K562 (cell line): Measurements from ENCODE around the gene PSMA6. TPM values are rescaled to one million over a fixed set of nuclear protein-coding genes. Genes with fewer than 3 reads are reported as not detected.
A peak's percentile ranks its signal among the peaks of the same experiment; 100 is the strongest.

Source experiments
- CCAR2 ChIP-seq: fragments of 200-400 bp; formaldehyde crosslinking; IDR thresholded peaks from 2 replicates; pipeline ENCODE4 v1.6.1; 2017; ENCODE audit warnings: mild to moderate bottlenecking, low read depth, low read length
- HDAC8 ChIP-seq: fragments of 450-650 bp; IDR thresholded peaks from 2 replicates; pipeline ENCODE4 v1.6.1; 2016; ENCODE audit warnings: mild to moderate bottlenecking, missing genetic modification characterization, moderate library complexity, missing compliant biosample characterization
- HINFP ChIP-seq: fragments of 450-650 bp; conservative IDR thresholded peaks from 2 replicates; pipeline ENCODE4 v1.6.1; 2016; ENCODE audit warnings: missing genetic modification characterization, low read depth, mild to moderate bottlenecking, control low read depth, missing compliant biosample characterization
- MAZ ChIP-seq, 2 experiments: fragments of 450-650 bp in 1 of 2; sonication (generic) in 1 of 2; formaldehyde crosslinking; IDR thresholded peaks in 1 of 2; conservative IDR thresholded peaks in 1 of 2; 2 replicates each; pipeline versions ENCODE4 v1.4.0 to v1.5.0; 2020; ENCODE audit warnings: mild to moderate bottlenecking in 1 of 2, missing genetic modification reagents in 1 of 2
- NFYB ChIP-seq: IDR thresholded peaks from 2 replicates; pipeline ENCODE4 v1.6.1; 2011; ENCODE audit warnings: mild to moderate bottlenecking, moderate library complexity; ENCODE audit not compliant: insufficient read length; ENCODE audit errors: extremely low read depth
- NR2C1 ChIP-seq, 2 experiments: fragments of 450-650 bp; IDR thresholded peaks; 2 replicates each; pipeline ENCODE4 v1.6.1; 2017; ENCODE audit warnings: mild to moderate bottlenecking in 2 of 2, antibody characterized with exemption in 1 of 2, inconsistent platforms in 1 of 2, missing compliant biosample characterization in 1 of 2, missing genetic modification characterization in 1 of 2
- TEAD2 ChIP-seq: fragments of 450-650 bp; IDR thresholded peaks from 2 replicates; pipeline ENCODE4 v1.6.1; 2016; ENCODE audit warnings: missing genetic modification characterization, control low read depth, missing compliant biosample characterization
- ZBTB9 ChIP-seq: fragments of 450-650 bp; formaldehyde crosslinking; IDR thresholded peaks from 2 replicates; pipeline ENCODE4 v1.4.0; 2020; ENCODE audit warnings: mild to moderate bottlenecking, moderate library complexity
- ZNF121 ChIP-seq: sonication (generic); formaldehyde crosslinking; conservative IDR thresholded peaks from 2 replicates; pipeline ENCODE4 v1.8.0; 2022; ENCODE audit warnings: missing genetic modification reagents
- ZNF23 ChIP-seq: fragments of 250-450 bp; sonication (Bioruptor Pico); IDR thresholded peaks from 2 replicates; pipeline ENCODE4 v1.4.0; 2020; ENCODE audit warnings: mild to moderate bottlenecking
- ZNF41 ChIP-seq: fragments of 250-450 bp; sonication (Bioruptor Pico); conservative IDR thresholded peaks from 2 replicates; pipeline ENCODE4 v1.4.0; 2020; ENCODE audit warnings: mild to moderate bottlenecking
- ZNF449 ChIP-seq: fragments of 250-450 bp; sonication (Bioruptor Pico); IDR thresholded peaks from 2 replicates; pipeline ENCODE4 v1.8.0; 2022; ENCODE audit warnings: moderate library complexity, mild to moderate bottlenecking, inconsistent platforms
- ZNF511 ChIP-seq: sonication (generic); formaldehyde crosslinking; IDR thresholded peaks from 2 replicates; pipeline ENCODE4 v1.8.0; 2022; ENCODE audit warnings: mild to moderate bottlenecking, missing genetic modification reagents
- ZNF561 ChIP-seq: fragments of 450-650 bp; formaldehyde crosslinking; conservative IDR thresholded peaks from 2 replicates; pipeline ENCODE4 v1.4.0; 2020; ENCODE audit warnings: mild to moderate bottlenecking, moderate library complexity
- ZNF583 ChIP-seq: fragments of 250-450 bp; sonication (Bioruptor Pico); IDR thresholded peaks from 2 replicates; pipeline ENCODE4 v1.4.0; 2020
- ZNF609 ChIP-seq: sonication (generic); formaldehyde crosslinking; IDR thresholded peaks from 2 replicates; pipeline ENCODE4 v1.8.1; 2023; ENCODE audit warnings: missing genetic modification reagents, mild to moderate bottlenecking, borderline replicate concordance
- ZSCAN29 ChIP-seq: fragments of 450-650 bp; IDR thresholded peaks from 2 replicates; pipeline ENCODE4 v1.6.1; 2017
- polyA plus RNA-seq, 8 experiments: library from polyadenylated mRNA; depleted of rRNA in 4 of 8; stranded (reverse) in 5 of 8; unstranded in 3 of 8; fragments of >200 nt; fragmentation: Nextera tagmentation in 2 of 8; fragmentation: Illumina TruSeq in 1 of 8; extraction: Ambion mirVana in 2 of 8; extraction: Trizol in 1 of 8; gene quantifications; 2 replicates each; pipeline versions ENCODE4 v1.2.1 to v1.2.3, GENCODE V29; 2011 to 2014; ENCODE audit warnings: inconsistent platforms in 1 of 8, missing spikeins in 1 of 8
- total RNA-seq, 7 experiments: library from RNA; depleted of rRNA in 6 of 7; stranded (reverse); fragments of >200 nt in 6 of 7; fragmentation: Illumina TruSeq in 2 of 7; extraction: Trizol in 2 of 7; gene quantifications; 2 replicates each; pipeline versions ENCODE4 v1.2.1 to v1.2.3, GENCODE V29; 2011 to 2021; ENCODE audit warnings: low replicate concordance in 1 of 7

PSMA6 gene
- total and polyA plus RNA-seq, 9 of the 15 experiments (the other 6 are each of a cell fraction or from before 2014, with no cell fraction given) = 210 to 952 (median 288) TPM

GRCh38 chr14:35347323-35348043, 55.3 kb downstream of the PSMA6 start (continued):
- TF ChIP-seq NR2C1 (IDR thresholded peaks at IDR 0.05) (no peak), NR2C1 (tag; IDR thresholded peaks at IDR 0.05) (peak; percentile 69), ZNF583 (CRISPR knock-in tag) (peak; percentile 92), HINFP (tag) (peak; percentile 61; the same call in 1 of the 2 replicates), ZNF449 (peak; percentile 68; the same call in 1 of the 2 replicates), MAZ (CRISPR knock-in tag; conservative IDR thresholded peaks at IDR 0.05 in 1 of 2, IDR thresholded peaks at IDR 0.05 in 1 of 2) (peak in 1 of 2 experiments; percentile 60; a peak in 1 of 4 replicates), HDAC8 (tag) (0 out of 2 replicates have a peak, but pooled peaks have one; percentile 67), ZNF561 (no peak), ZNF511 (CRISPR knock-in tag) (no peak), ZNF121 (no peak), ZSCAN29 (no peak), TEAD2 (tag) (0 out of 2 replicates have a peak, but pooled peaks have one; percentile 55), ZBTB9 (peak; percentile 73; the same call in 1 of the 2 replicates), CCAR2 (no peak), NFYB (no peak), ZNF23 (CRISPR knock-in tag) (peak; percentile 63; the same call in 1 of the 2 replicates), ZNF609 (CRISPR knock-in tag) (no peak), ZNF41 (peak; percentile 79; the same call in 1 of the 2 replicates)
